ENCODE measurements around the gene ZNF473.

GRCh38 chr19:50026550-50026906 is 723 bp downstream of the ZNF473 start:
- no peak for TF ChIP-seq CTCF (IDR thresholded peaks at IDR 0.05)
- TF ChIP-seq POLR2A (IDR thresholded peaks at IDR 0.05): no peak

Data from esophagus squamous epithelium (tissue), 4 donors.